ENCODE results near the gene SYNE2.

- no peak for TF ChIP-seq CTCF (IDR thresholded peaks at IDR 0.05)
- TF ChIP-seq POLR2A (IDR thresholded peaks at IDR 0.05), result no peak
Measured at GRCh38 chr14:63933110-63933509, 80.3 kb downstream of the SYNE2 start.
